Raji (cell line): Measurements from ENCODE around the gene CD226.

Source experiments
- POLR2A ChIP-seq: IDR thresholded peaks from 2 replicates; pipeline ENCODE4 v1.6.1; 2011; ENCODE audit warnings: low read depth, low read length, control low read depth; ENCODE audit not compliant: insufficient read depth

Gene CD226

GRCh38 chr18:69870736-69871135 is 76.9 kb downstream of the CD226 start:
- TF ChIP-seq POLR2A = no peak

- TF ChIP-seq POLR2A = no peak
Observed at GRCh38 chr18:69866212-69866611, 81.5 kb downstream of the CD226 start.

DNA sequence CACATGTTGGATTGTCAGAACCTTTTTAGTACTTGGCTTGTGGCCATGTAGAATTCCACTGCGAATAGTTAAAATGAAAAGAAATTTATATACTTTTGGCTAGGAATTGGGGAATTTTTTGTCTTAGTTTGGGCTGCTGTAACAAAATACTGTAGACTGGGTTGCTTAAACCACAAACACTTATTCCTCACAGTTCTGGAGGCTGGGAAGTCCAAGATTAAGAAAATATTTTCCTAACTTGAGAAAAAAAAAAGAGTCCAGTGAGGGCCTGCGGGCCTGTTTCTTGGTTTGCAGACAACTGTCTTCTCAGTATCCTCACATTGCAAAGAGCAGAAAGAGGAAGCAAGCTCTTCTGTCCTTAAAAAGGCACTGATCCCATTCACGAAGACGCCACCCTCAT is 81.9 kb downstream of the CD226 start:
- TF ChIP-seq POLR2A = no peak

DNA sequence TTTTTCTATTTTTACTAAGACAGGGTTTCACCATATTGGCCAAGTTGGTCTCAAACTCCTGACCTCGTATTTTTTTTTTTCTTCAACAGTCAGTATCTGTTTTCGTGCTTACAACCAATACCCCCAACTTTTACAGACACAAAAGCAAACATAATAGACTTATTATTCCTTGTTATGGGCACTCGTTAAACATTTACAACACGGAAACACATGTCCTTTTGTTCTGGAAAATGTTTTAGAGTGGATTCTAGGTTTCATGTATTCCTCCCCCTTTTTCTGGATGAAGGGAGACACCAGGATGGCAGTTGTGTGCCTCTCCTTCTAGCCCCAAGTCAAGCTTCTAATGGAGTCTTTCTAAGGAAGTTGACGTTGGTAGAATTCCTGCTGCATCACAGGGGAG is 88.8 kb downstream of the CD226 start:
- no peak for TF ChIP-seq POLR2A

DNA sequence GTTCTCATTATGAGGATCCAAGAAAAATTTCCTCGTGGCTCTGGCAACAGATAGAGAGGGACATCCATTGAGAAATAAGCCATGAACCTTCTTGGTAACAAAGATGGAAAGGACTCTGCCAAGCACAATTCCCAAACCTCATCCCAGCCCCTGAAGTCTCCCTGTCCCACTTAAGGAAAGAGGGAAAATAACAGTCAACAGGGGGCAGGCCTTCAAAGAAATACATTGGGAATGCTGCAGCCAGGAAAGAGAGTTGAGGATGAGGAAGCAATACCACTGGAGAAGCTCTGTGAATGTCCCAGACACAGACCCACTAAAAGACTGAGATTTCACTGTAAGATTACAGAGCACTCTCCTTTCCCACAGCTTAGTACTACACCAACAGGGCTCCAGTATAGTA is 93.2 kb downstream of the CD226 start:
- no peak for TF ChIP-seq POLR2A

DNA sequence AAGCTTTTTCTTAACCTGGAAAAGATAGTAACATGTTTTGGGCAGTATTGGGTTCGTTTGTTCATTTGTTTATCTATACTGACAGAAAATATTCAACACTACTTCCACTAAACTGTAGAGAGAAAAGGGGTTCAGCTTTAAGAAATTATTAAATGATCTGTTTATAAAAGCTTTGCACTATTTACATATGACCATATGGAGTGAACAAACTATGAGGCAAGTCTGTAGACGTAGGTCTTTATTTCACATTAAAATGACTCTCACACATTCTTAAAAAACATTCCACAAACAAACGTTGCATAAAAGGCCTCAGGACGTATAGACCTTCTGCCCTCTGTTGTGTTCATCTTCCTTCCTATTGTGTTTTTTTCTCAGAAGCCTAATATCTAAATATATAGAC is 94.6 kb downstream of the CD226 start:
- no peak for TF ChIP-seq POLR2A

GRCh38 chr18:69845593-69846506 is 101.8 kb downstream of the CD226 start:
- no peak for TF ChIP-seq POLR2A

- TF ChIP-seq POLR2A = no peak
Observed at GRCh38 chr18:69844656-69845055, 103.0 kb downstream of the CD226 start.

GRCh38 chr18:69843015-69843414 is 104.7 kb downstream of the CD226 start:
- no peak for TF ChIP-seq POLR2A

GRCh38 chr18:69841117-69841516 is 106.6 kb downstream of the CD226 start:
- no peak for TF ChIP-seq POLR2A

- no peak for TF ChIP-seq POLR2A
Observed at GRCh38 chr18:69840445-69840844, 107.2 kb downstream of the CD226 start.

DNA sequence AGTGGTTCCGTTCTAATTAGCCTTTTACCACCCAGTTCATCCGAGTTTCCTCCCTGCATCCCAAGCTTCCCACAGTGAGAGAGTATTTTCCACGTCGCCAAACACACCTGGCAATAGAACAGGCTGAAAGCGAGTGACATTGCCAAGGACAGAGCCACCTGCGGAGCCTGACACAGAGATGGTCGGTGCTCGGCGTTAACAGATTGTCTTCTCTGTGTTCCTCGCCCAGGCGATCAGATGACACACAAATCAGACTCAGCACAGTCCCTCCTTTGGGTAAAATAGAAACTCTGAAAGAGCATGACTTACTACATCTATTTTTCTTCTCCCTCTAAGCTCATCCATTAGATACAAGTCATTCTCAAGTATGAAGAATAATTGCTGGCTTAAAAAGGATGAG is 107.7 kb downstream of the CD226 start:
- no peak for TF ChIP-seq POLR2A

DNA sequence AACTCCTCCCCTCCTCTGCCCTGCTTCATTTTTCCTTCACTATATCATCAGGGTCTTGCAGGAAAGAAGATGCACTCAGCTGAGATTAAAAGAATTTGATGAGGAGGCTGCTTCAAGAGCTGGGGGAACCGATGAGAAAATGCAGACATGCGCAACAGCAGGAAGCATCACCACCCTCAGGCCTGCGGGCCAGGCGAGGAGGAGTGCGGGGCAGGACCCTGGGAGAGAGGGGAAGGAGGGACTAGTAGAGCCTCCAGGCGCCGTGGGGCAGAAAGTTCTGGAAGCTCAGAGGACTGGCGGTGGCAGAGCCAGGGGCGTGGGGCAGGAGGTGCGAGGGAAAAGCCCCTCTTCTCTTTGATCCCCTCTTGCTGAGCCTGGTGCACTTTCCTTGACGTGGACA is 108.2 kb downstream of the CD226 start:
- no peak for TF ChIP-seq POLR2A

GRCh38 chr18:69838620-69839411 is 108.9 kb downstream of the CD226 start:
- TF ChIP-seq POLR2A = no peak

GRCh38 chr18:69838003-69838402 is 109.7 kb downstream of the CD226 start:
- no peak for TF ChIP-seq POLR2A

DNA sequence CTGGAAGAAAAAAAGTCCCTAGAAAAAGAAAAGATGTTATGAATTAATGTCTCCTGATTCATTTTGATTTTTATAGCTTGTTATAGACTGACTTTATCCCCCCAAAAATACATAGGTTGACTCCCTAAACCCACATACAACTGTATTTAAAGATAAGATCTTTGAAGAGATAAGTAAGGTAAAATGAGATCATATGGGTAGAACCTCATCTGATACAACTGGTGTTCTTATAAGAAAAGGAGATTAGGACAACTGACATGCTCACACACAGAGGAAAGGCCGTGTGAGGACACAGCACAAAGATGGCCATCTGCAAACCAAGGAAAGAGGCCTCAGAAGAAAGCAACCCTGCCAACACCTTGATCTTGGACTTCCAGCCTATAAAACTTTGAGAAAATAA is 117.5 kb downstream of the CD226 start:
- TF ChIP-seq POLR2A = no peak
